ENCODE results near the gene PTPN11. TPM values are rescaled to one million over a fixed set of nuclear protein-coding genes. Genes with fewer than 3 reads are reported as not detected.

PTPN11 gene
- polyA plus RNA-seq, 3 donors = 11.1 to 41.9 (median 28.8) TPM

GRCh38 chr12:112523856-112524255 is 105.1 kb downstream of the PTPN11 start:
- Histone ChIP-seq H3K9ac (ENCODE audit: insufficient read depth, low read length, poor library complexity, severe bottlenecking) (no peak overlapping the region), H3K4me3 (replicated peaks in 1 of 3; ENCODE audit: low read depth in 2 of 3, low read length in 3 of 3) (no peak overlapping the region), H3K4me1 (ENCODE audit: control insufficient read depth in 1 of 2, insufficient read depth in 2 of 2, low read length in 2 of 2) (no peaks in the 10 kb centered on the region), H3K27ac (ENCODE audit: low read depth in 1 of 2, low read length in 2 of 2) (no peak overlapping the region), H3K9me3 (replicated peaks in 1 of 2; ENCODE audit: control insufficient read depth in 1 of 2, insufficient read depth in 1 of 2, low read length in 2 of 2) (no peaks in the 10 kb centered on the region), H3K79me2 (ENCODE audit: insufficient read depth, low read length) (no peaks in the 10 kb centered on the region), H2AFZ (ENCODE audit: insufficient read depth, low read depth, low read length, poor library complexity, severe bottlenecking) (no peak overlapping the region), H3K36me3 (replicated peaks in 1 of 2; ENCODE audit: control insufficient read depth in 1 of 2, insufficient read depth in 2 of 2, low read length in 2 of 2) (no peaks in the 10 kb centered on the region), H4K20me1 (ENCODE audit: insufficient read depth, low read length) (no peaks in the 10 kb centered on the region), H3K4me2 (replicated peaks; ENCODE audit: extremely low read depth, low read length, poor library complexity, severe bottlenecking) (no peak overlapping the region), H3K27me3 (ENCODE audit: control insufficient read depth in 2 of 2, insufficient read depth in 2 of 2, low read length in 2 of 2) (no peaks in the 10 kb centered on the region)
- intact Hi-C loops (cut with micrococcal nuclease) = no loop called here
- no peaks in the 10 kb centered on the region for H3K4me1 Mint-ChIP-seq
- H3K27me3 Mint-ChIP-seq (ENCODE audit: low read depth in 3 of 3) = peaks cover 0 to 3% (median 3%) of the 10 kb centered on the region in 3 donors
- H3K27ac Mint-ChIP-seq = peak overlapping the region in 1 of 7 donors; percentile 22
- H3K9me3 Mint-ChIP-seq = no peaks in the 10 kb centered on the region
- H3K4me3 Mint-ChIP-seq = no peak overlapping the region
- TF ChIP-seq, protein P1, sequence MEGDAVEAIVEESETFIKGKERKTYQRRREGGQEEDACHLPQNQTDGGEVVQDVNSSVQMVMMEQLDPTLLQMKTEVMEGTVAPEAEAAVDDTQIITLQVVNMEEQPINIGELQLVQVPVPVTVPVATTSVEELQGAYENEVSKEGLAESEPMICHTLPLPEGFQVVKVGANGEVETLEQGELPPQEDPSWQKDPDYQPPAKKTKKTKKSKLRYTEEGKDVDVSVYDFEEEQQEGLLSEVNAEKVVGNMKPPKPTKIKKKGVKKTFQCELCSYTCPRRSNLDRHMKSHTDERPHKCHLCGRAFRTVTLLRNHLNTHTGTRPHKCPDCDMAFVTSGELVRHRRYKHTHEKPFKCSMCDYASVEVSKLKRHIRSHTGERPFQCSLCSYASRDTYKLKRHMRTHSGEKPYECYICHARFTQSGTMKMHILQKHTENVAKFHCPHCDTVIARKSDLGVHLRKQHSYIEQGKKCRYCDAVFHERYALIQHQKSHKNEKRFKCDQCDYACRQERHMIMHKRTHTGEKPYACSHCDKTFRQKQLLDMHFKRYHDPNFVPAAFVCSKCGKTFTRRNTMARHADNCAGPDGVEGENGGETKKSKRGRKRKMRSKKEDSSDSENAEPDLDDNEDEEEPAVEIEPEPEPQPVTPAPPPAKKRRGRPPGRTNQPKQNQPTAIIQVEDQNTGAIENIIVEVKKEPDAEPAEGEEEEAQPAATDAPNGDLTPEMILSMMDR (IDR thresholded peaks at IDR 0.05) = no peak
- no peaks in the 10 kb centered on the region for H3K36me3 Mint-ChIP-seq
- WGBS (ENCODE audit: insufficient coverage) = 100% methylated on average over 2 of the region's 5 CpGs
- no peak for DNase-seq

- TF ChIP-seq, protein P1 (IDR thresholded peaks at IDR 0.05) = no peak
- H3K27me3 Mint-ChIP-seq (ENCODE audit: low read depth in 3 of 3) = peaks cover 0 to 4% (median 3%) of the 10 kb centered on the region in 3 donors
- H3K36me3 Mint-ChIP-seq = no peaks in the 10 kb centered on the region
- H3K36me3 ChIP-seq (replicated peaks in 1 of 2; ENCODE audit: control insufficient read depth in 1 of 2, insufficient read depth in 2 of 2, low read length in 2 of 2) = no peaks in the 10 kb centered on the region
- H3K9me3 ChIP-seq (replicated peaks in 1 of 2; ENCODE audit: control insufficient read depth in 1 of 2, insufficient read depth in 1 of 2, low read length in 2 of 2) = no peaks in the 10 kb centered on the region
- H3K4me1 Mint-ChIP-seq = no peaks in the 10 kb centered on the region
- DNase-seq = no peak
- H3K27ac ChIP-seq (ENCODE audit: low read depth in 1 of 2, low read length in 2 of 2) = no peak overlapping the region
- no peaks in the 10 kb centered on the region for H3K79me2 ChIP-seq (ENCODE audit: insufficient read depth, low read length)
- no peaks in the 10 kb centered on the region for H3K27me3 ChIP-seq (ENCODE audit: control insufficient read depth in 2 of 2, insufficient read depth in 2 of 2, low read length in 2 of 2)
- no peaks in the 10 kb centered on the region for H3K9me3 Mint-ChIP-seq
- no peak overlapping the region for H2AFZ ChIP-seq (ENCODE audit: insufficient read depth, low read depth, low read length, poor library complexity, severe bottlenecking)
- H3K4me2 ChIP-seq (replicated peaks; ENCODE audit: extremely low read depth, low read length, poor library complexity, severe bottlenecking) = no peak overlapping the region
- no peaks in the 10 kb centered on the region for H4K20me1 ChIP-seq (ENCODE audit: insufficient read depth, low read length)
- no peak overlapping the region for H3K27ac Mint-ChIP-seq
- no peaks in the 10 kb centered on the region for H3K4me1 ChIP-seq (ENCODE audit: control insufficient read depth in 1 of 2, insufficient read depth in 2 of 2, low read length in 2 of 2)
- WGBS (ENCODE audit: insufficient coverage) = 100% methylated on average over 2 of the region's 4 CpGs
- intact Hi-C loops (cut with micrococcal nuclease) = no loop called here
- no peak overlapping the region for H3K4me3 ChIP-seq (replicated peaks in 1 of 3; ENCODE audit: low read depth in 2 of 3, low read length in 3 of 3)
- H3K9ac ChIP-seq (ENCODE audit: insufficient read depth, low read length, poor library complexity, severe bottlenecking) = no peak overlapping the region
- H3K4me3 Mint-ChIP-seq = no peak overlapping the region
Measured at GRCh38 chr12:112524269-112524668, 105.5 kb downstream of the PTPN11 start.

All from CD14-positive monocyte (primary cell).